Superior temporal gyrus (tissue), 1 donor: ENCODE measurements around the gene POU2AF1.

Experiments used
- DNase-seq: peaks from one replicate; pipeline ENCODE4 v3.0.0-alpha.2; 2016; ENCODE audit errors: extremely low spot score

POU2AF1 gene

DNA sequence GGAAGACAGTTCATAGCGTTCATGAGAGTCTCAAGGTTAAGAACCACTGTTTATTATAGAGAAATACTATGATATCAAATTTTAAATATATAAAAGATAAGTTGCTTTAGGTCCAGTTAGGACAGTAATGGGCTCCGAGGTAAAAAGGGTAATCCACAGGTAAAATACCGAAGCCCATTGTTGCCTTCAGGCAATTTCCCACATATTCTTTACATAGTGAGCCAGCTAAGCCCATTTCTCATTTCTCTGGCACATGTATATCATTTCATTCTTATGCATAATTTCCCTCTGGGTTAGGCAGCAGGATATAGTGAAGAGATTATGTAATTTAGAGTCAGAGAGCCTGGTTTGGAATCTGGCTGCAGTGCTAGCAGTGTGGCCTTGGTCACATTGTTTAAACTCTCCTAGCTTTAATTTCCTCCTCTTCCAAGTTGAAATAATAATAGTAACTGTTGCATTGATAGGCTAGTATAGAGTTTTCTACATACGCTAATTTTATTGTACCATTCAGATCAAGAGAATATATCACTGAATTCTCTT is 7.6 kb upstream of the POU2AF1 start:
- no peak for DNase-seq

DNA sequence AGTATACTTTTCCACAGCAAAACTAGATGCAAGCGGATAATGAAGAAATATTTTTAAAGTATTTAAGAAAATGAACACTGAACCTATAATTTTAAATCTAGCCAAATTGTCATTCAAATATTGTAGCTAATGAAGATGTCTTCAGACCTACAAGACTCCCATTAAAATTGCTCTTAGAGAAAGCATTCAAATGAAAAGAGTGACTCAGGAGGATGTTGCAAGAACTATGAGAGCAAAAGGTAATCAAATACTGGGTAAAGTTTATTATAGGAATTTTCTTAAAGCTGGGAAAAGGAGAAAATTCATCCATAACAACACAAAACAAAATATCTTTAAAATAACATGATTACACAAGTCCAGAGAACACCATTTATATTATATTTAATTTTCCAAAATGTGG is 5.4 kb upstream of the POU2AF1 start:
- no peak for DNase-seq

DNA sequence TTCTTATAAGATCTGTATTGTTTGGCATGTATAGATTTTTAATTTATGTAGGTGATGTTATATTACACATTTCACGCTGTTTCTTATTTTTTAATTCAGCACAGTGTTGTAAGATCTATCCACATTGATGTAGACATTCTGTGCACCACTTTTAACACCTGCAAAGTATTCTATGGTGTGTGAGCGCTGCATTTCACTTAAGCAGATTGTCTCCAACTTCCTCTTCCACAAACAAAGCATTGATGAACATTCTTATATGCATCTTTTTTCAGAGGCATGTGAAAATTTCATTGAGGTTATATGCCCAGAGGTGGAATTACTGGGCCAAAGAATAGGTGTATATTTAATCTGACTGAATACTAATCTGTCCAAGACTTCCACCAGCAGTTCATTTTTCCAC is 3.4 kb upstream of the POU2AF1 start:
- DNase-seq, result no peak

DNA sequence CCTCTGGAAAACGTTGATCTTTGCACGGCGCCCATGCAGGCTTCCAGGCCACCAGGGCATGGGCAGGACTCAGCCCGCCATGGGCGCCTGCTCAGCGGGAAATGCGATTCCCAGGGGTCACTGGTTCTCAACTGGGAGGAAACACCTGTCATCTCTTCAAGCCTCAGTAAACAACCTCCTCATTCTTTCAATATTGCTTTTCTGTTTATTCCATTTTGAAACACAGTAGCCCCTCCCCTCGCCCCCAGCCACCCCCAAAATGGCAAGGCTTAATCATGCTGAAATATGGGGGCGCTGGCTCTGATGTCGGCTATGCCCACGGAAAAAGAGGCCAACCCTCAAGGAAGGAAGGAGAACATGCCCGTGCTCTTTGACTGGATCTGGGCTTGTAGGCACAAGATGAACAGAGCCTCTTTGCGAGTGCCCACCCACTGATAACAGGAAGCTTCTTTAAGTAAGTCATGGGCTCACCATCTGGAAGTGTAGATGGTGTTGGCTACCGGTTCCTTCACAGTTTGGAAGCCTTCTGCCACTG is 594 bp upstream of the POU2AF1 start:
- DNase-seq, result no peak

DNA sequence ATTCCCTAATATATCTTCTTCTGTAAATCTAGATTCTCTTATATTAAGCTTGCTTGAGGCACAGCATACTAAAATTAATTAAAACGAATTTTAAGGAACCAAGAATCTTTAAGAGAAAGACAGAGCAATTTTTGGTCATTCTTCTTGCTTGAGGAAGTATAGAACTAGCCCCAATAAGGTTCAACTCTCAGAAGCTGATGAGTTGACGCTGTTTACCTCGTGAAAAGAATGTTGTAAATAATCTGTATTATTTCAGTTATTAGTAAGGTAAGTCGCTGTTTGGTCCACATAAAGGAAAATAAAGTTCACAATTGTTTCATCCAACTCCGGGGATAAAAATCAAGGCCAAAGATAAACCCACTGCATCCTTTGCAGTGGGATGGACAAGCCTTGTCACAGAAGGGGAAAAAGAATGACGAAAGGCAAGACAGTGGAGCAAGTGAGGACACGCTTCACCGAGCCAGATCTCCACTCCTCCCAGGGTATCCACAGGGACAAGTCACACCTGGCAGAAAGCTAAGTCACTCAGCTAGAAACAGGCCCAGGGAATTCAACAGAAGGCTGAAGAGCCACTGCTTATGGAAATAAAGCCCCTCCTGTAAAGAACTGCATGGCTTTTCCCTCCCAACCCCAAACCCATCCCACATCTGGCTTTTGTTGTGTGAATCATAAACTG is 752 bp downstream of the POU2AF1 start:
- DNase-seq, result no peak

DNA sequence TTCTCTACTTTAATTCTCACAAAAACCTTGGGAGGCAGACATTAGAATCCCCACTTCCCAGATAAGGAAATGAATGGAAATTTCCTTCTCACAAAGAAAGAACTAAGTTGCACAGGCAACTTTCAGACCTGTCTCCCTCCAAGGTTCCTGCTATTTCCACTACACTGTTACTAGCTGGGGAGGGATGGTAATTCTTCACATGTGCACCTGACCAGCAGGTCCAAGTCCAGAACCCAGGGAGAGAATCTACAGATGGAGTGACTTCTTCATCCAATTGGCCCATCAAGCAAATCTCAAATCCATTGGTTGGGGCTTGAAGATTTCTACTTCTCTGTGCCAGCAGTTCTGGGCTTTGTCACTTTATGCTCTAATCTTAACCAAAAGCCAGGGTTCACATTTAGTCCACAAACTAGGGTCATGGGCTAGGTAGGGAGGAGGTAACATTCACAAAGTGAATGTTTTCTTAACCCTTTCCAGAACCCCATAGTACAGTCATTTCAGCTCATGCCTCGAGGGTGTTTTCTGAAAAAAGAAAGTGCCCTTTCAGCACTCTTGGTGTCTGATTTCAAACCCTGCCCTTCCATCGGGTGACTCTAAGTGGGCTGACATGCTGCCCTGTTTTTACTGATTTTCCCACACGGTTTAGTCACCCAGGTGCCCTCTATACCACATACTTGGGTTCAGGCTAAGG is 2.7 kb downstream of the POU2AF1 start:
- no peak for DNase-seq

DNA sequence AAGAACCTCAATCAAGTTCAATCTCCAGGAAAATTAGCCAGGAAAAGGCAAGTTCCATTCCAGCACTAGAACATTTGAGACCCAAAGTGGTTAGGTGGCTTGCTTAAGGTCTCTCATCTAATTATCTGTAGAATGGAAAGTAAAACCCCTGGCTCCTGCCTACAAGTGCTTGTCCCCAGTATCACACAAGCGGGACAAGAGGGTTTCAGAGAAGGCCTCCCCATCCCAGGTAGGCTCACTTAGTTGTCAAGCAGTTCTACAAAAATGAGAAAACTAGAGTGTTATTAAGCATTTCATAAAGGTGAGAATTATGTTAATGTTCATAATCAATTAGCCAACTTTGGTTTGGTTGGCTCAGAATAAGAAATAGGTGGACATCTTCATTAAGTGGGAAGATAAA is 5.5 kb downstream of the POU2AF1 start:
- DNase-seq, result no peak

DNA sequence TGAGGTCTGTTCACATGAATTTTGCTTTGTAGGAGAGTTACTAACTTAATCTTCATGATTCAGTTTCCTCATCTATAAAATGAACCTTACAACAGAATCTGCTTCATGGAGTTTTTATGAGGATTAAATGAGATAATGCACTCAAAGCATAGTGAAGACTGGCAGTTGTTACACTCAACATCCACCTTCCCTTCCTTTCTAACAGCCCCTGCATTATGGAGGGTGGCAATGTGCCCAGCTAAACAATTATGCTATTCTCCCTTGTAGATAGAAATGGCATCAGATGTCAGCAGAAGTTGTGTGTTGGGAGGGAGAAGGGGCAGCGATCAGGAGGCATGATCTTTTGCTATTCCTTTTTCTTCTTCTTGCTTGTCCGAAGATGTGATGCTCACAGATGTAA is 6.5 kb downstream of the POU2AF1 start:
- peak; percentile 45 for DNase-seq

DNA sequence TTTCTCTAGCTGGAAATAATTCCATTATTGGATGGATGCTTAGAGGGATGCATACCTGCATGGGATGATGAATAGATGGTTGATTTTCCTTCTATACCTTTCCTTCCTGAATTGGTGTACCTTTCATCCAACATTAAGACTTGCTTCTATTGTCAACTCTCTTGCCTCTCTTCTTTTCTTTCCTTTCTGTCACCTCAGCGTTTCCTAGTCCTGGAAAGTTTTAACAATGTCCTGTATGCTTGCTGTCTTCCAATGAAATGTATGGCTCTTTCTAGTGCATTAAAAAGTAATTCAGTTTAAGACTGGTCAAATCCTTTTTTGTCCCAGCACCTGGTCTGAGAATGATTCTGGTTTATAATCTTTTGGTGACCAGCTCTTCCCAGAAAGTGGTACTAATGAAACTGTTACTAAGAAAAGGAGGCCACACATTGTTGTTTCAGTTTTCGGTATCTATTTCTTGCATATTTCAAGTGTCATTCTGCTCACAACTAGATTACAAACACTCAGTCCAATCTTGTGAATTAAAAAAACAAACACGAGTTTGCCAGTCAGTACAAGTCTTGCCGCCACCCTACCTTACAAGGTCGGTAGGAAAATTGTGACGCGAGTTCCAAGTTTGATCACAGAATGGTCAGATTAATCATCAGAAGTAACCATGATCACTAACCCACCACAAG is 8.0 kb downstream of the POU2AF1 start:
- no peak for DNase-seq

DNA sequence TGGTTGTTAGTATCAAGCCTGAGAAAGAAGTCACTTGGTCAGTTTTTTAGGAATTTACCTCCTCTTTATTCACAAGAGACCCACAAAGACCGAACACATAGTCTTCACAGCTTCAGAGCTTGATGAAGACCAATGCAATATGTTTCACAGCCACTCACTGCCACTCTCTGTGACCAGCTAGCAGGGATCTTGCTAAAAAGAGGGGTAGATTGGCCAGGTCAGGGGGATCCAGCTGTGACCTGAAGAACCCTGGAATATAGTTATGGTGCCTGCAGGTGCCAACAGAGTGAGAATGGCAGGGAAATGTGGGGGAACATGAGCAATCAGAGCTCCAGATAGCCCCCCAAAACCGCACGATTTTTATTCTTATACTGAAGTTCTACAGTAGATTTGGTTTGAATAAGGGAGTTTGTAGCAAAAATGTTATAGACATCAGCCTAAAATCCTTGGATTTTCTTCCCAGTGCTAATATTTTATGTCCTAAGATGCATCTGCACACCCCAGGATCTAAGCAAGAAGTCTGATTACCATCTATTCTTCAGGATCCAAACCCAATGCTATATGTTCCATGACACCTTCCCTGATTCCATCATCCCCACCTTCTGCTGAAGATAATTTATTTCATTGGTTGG is 8.7 kb downstream of the POU2AF1 start:
- no peak for DNase-seq

DNA sequence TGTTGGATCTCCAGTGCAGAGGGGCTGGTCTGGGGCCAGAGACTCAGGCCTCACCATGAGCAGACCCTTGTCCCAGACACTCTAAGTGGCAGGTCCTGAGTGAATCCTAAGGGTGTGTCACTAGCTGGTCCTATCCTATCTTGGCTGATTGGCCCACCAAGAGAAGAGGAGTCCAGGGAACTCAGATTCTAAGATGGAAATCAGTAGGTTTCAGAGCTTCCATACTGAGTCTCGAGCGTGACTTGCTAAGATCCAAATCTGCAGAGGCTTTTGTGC is 10.9 kb downstream of the POU2AF1 start:
- no peak for DNase-seq

DNA sequence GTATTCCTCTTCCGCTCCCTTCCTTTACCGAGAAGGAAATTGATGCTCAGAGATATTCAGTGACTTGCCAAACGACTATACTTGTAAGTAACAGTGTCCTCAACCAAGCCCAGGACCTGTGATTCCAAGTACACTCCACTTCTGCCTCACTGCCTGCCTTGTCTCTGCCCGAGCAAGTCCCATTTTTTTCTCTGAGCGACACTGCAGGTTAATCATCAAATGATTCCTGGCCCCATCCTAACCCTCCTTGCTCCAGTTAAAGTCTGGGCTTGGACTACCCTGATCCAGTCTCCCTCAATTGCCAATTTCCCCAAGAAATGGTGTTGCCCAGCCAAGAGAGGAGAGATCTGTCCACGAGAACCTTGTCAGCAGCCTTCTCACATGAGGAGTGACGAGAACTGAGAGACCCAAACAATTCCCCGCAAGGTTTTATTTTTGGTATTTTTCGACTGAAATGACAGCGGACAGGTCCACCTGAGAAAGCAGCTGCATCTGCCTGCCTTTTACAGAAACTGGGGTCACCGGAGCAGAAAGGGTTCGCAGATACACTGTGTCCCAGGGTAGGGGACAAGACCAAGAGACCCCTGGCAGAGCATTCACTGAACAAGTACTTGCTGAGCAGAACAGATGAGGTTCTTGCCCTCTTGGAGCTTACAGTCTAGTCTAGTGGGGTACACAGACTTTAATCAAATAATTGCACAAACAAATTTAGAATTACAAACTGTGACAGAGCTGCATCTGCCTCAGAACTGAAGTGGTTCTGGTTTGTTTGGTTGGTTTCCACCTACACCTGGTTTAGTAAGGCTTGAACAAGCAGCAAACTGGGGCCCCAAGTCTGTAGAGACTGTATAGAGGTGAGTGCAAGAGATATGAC is 11.4 kb downstream of the POU2AF1 start:
- no peak for DNase-seq

DNA sequence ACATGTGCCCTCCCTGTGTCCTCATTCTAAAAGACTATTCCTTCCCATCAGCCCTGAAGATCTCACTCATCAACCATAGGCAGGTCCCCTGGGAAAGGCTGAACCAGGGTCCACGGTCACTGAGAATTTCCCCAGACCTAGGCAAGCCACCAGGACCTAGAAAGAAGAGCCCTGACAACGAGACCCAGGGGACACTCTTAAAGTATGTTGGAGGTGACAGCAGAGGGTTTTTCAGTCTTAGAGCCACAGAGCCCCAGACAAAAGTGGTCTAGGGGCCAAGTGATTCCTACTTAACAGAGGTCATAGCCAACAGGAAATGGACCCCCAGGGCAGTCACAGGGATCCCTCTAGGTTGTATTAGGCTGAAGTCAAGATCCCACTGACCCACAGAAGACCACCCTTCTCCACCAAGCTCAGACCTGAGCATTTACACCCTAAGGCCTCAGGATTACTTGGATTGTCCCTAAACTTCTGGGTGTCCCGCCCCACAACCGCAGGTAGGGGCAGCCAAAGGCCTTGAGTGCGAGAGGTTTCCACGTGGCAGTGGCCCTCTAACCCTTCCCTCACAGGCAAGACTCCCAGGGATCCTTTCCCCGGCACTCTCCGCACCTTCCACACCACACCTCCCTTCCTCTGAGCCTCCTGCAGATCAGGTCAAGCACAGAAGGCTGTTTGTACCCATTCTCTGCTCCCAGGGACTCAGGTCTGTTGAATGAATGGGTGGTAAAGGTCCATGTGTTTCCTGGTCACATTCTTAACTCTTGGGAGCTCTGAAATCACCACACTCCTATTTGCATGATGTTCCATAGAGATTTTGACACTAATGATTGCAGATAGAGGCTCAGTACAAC is 12.3 kb downstream of the POU2AF1 start:
- no peak for DNase-seq

DNA sequence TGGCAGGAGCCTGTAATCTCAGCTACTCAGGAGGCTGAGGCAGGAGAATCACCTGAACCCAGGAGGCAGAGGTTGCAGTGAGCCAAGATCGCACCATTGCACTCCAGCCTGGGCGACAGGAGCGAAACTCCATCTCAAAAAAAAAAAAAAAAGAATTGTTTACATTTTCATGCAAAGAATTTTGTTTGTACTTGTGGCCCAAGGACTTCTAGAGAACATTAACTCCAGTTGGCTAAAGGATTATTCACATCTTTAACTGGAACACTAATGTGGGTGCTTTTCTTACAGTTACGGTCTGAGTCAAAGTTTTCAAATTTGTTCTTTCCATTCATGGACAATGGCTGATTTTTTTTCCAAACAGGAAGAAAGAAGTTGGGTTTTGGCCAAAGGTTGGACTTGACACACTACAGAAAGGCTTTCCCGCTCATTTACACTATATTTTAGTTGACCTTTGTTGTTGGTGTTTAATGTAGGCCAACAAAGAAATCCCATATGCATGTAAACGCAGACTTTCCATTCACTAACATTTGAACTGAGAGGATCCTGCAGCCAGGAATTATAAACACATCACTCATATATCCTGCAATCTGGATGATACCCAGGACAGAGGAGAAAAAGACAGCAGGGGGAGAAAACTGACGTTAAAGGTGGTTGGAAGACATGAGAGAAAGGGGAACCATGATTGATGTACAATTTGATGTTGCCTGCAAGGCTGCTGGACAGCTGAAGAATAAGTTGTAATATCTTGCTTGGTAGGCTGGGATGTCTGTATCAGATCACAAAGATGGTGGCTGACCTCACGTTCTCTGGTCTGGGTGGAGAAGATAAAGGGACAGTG is 13.1 kb downstream of the POU2AF1 start:
- no peak for DNase-seq

DNA sequence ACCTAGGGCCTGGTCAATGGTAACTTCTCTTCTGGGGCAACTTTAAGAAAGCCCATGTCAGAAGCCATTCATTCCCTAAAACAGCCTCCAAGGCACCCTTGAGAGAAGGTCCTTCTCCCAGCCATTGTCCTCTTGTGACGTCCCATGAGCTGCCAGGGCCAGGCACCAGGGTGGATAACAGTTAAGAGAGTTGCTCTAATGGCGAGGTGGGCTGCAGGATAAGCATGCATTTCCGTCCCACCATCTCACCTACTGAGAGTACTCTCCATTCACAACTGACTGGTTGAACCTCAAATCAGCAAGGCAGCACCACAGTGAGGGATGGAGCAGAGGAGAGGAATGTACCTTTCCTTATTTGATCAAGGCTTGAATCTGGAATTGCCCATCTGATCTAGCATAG is 14.6 kb downstream of the POU2AF1 start:
- no peak for DNase-seq

DNA sequence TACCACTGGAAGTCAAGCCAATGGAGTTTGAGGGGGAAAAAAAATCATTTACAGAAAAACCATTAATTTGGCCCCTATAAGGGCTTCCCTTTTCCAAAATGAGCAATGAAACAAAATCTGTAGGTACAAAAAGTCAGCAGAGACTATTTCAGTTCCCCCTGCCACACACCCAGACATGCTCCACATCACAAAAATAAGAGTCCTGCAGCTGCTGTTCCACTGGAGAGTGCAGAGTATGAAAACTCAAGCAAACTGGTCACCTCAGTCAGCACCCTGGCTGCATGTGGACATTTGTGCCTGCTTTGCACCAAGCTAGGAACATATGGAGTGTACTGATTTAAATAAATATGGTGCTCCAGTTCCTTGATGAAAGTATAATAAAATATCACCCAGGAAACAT is 15.1 kb downstream of the POU2AF1 start:
- DNase-seq, result no peak

DNA sequence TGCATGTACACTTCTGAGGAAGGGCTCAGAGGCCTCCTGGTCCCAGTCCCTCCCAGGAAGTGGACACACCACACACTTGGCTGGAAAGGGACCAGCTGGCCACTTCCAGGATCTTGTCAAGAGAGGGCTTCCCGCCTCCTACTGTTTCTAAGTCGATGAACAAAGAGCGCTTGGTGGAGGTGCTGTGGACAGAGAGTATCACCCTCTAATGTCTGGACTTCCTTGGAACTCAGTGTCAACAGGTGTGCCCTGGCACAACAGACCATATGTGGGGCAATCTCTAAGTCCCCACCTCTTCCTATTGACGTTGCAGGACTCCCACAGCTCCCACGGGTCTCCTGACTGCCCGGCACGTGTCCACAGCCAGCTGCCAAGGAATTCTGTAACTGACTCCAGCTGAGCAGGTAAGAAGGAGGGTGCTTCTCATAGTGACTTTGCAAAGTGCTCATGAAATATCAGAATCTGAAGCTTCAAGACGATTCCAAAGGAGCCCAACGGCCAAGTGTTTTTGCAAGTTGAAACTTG is 16.1 kb downstream of the POU2AF1 start:
- no peak for DNase-seq

DNA sequence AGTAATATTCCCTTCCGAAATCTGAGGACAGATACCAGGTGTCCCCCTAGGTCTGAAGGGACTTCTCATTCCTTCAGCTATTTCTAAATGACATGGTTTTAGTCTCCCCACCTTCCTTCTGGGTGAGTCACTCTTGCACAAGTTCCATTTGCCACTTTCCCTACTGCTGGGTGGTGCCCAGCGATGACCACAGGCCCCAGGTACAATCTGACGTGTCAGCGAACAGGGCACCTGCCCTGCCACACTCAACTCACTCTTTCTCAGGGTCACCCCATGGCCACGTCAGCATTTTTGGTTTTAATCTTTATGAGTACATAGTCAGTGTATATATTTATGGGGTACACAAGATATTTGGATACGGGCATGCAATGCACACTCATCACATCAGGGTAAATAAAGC is 17.2 kb downstream of the POU2AF1 start:
- no peak for DNase-seq

DNA sequence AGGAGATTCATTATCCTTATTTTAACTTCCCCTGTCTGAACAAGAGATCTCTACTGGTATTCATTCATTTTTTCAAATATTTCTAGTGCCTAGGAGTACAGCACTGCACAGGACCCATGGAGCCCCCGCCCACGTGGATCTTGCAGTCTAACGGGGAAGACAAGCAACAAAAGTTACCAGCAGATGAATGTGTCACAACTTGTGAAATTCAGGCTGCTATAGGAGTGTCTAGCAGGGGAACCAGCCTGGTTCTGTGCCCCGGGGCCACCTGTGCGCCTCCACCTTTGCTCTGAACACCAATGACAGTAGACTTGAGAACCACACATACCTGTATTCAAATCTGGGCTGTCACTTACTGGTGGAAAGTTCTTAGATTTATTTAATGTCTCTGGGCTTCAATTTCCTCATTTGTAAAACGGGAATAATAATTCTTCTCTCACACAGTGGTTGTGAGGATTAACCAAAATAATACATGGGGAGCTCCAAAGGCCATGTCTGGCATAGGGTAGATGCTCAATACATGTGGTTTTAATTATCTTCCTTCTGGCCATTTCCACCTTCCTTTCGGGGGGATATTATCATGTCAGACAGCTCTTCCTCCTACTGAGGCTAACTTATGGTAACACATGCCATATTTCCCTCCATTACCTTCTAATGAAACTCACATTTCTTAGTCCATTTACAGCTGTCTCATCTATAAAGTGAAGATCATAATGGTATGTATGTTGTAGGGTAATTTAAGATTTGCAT is 17.8 kb downstream of the POU2AF1 start:
- DNase-seq, result no peak
